ENCODE measurements around the gene DDIT4L.
"Not testable (repeated sequence)": the region's sequence is repeated elsewhere in the genome, so short reads cannot be mapped to it uniquely, and the experiment has no call there.

The DDIT4L gene, protein sequence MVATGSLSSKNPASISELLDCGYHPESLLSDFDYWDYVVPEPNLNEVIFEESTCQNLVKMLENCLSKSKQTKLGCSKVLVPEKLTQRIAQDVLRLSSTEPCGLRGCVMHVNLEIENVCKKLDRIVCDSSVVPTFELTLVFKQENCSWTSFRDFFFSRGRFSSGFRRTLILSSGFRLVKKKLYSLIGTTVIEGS

DNA sequence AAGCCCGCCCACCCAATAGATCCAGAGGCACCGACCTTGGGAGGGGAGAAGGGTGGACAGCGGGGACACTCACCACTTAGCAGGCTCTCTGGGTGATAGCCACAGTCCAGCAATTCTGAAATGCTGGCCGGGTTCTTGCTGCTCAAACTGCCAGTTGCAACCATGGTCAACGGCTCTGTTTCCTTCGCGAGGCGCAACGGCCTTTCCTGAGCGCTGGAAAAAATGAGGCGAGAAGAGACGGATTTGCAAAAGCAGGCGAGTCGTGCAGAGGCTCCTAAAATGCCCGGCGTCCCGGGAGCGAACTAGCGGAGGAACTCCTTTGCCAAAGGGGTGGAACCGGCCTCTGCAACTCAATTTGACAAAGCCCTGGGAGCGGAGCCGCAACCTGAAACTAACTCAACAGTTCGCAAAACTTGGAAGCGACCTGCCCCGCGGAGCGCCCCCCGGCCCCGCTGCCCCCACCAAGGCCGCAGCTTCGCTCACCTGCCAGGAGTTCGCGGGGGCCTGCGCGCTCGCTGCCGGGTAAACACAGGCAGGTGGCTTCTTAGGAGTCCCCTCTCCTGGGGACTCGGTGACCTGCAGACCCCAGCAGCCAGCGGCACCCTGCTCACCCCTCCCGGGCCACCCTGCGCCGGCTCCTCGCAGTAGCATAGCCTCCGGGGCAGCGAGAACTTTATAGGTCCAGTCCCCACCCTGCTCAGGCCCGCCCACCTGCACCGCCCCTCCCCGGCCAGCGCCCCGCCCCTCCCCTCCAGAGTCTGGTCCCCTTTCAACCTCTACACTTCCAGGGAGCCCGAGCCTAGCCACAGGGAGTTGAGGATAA, at the start of gene DDIT4L:
Gene DDIT4L (minus strand): TSS at position 649 of the 823 bp plus-strand sequence. CDS start 485 bp downstream, at position 164.
- peak in 1 of 2 donors; percentile 8 for DNase-seq

- DNase-seq = no peak
Observed at GRCh38 chr4:100240008-100240407, 49.7 kb upstream of the DDIT4L start.

- no peak for DNase-seq
Observed at GRCh38 chr4:100224721-100225120, 34.5 kb upstream of the DDIT4L start.

GRCh38 chr4:100224160-100224559, 33.9 kb upstream of the DDIT4L start:
- no peak for DNase-seq

DNA sequence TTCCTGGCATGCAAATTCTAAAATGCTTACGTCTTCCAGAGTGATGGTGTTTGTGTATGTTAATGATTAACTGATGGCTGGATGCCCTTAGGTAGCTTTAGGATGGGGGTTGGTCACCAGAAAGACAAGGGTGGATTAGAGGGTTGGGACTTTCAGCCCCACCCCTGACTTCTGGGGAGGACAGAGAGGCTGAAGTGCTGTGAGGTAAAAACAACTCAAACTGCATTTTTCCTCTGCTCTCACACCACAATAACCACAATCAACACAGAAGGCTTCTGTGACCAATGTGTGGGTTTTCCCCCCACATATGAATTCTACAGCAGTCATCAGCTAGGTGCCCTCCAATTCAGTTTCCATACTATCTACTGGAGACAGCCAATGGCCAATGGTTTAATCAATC, 18.7 kb upstream of the DDIT4L start:
- no peak for DNase-seq

DNA sequence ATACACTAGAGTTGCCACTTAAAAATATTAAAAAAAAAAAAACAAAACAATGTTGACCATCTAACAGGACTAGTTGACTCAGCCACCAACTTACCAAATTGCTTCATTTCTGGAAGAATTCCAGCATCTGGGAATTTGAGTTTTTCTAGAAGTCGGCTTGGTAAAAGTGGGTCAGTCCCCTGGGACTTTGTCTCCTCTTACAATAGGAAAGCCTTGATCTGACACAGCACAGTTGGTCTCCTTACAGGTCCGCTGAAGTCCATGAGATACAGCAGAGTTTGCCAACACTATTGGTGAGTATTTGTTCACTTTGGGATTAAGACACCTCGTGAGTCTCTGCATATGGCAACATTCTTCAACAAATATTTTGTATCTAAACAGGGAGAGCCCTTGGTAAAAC, 18.2 kb upstream of the DDIT4L start:
- no peak for DNase-seq

DNA sequence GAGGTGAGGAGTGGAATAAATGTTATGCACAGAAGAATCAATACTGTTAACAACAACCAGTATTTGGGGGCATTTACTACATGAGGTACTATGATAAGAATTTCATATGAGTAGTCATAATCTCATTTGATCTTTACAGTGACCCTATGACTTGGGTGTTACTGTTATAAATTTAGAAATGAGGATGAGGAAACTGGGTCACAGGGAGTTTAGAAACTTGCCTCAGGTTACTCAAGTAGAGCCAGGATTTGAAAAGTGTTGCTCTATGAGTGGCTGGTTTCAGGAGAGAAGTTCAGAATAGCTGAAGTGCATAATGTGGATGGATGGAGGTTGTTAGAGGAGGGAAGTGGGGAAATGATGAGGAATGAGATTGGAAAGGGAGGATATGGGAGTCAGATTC, 16.6 kb upstream of the DDIT4L start:
- DNase-seq = no peak

- no peak for DNase-seq
Observed at GRCh38 chr4:100198061-100198460, 7.8 kb upstream of the DDIT4L start.

GRCh38 chr4:100196388-100197071, 6.3 kb upstream of the DDIT4L start:
- not testable (repeated sequence) for DNase-seq

GRCh38 chr4:100190643-100191600, 654 bp upstream of the DDIT4L start:
- DNase-seq = no peak

DNA sequence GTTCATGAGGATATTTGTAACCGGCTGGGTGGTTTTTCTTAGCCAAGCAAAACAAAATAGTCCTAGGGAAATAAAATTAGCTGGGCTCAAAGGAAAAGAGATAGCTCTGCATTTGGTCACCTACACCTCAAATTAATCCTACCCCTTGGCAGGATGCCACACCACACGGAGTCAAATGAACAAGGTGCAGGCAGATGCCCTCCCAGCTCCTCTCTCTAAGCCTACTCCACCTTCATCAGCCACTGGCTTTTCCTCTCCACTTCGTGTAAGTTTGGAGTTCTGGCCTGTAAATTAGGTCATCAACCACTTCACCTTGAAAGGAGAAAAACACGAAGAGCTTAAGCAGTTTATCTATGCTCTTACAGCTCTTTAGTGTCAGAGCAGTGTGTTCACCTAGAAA, 1.4 kb downstream of the DDIT4L start:
- DNase-seq = no peak

- DNase-seq = no peak
Observed at GRCh38 chr4:100187781-100188180, 2.5 kb downstream of the DDIT4L start.

DNA sequence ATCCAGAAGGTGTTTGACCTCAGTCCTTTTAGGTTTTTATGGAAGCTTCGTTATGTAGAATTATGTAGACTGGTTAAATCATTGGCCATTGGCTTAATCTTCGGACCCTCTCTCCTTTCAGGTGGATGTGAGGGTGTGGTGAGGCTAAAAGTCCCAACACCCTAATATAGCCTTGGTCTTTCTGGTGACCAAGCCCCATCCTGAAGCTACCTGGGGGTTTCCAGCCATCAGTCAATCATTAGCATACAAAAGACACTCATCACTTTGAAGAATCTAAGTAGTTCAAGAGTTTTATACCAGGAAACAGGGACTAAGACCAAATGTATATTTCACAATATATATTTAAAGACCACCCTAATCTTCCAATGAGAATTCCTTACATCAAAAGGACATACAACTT, 5.5 kb downstream of the DDIT4L start:
- no peak for DNase-seq

GRCh38 chr4:100177855-100178254, 12.4 kb downstream of the DDIT4L start:
- no peak for DNase-seq

DNA sequence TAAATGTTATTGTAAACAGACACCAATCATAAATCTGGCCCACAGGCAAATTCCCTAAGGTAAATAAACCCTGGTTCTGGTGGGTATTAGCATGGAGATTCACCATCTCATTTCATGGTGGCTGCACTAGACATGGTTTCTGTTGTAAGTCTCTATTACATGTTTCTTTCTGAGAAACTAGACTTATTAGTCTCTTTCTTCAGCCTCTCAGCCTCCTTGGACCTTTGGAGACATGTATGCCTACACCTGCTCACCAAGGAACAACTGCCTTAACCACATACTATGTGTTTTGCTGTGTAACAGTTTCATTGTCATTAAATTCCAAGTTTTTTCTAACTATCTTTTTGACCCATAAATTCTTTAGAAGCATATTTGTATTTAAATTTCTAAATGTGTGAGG, 13.1 kb downstream of the DDIT4L start:
- no peak for DNase-seq

DNA sequence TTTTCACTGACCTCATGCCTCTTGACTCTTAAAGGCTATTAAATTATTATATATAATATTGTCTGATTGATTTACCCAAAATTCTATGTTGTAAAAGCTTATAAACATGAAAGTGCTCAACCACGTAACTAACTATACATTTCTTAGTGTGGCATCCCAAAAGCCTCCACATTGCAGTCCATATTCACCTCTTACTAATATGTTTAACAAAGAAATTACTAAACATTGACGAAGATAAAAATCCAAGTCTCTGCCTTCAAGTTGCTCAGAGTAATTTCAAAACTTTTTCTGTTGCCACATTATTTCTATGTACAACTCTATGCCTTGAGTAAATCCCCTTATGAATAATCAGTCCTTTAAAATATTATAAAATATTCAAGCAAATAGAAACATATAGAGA, 14.4 kb downstream of the DDIT4L start:
- DNase-seq = no peak

GRCh38 chr4:100174985-100175383, 15.3 kb downstream of the DDIT4L start:
- DNase-seq = no peak

DNA sequence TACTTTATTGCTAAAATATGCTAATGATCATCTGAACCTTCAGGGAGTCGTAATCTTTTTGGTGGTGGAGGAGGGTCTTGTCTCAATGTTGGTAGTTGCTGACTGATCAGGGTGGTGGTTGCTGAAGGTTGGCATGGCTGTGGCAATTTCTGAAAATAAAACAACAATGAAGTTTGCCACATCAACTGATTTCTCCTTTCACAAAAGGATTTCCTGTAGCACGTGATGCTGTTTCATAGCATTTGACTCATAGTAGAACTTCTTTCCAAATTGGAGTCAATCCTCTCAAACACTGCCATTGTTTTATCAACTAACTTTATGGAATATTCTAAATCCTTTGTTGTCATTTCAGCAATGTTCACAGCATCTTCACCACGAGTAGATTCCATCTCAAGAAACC, 19.3 kb downstream of the DDIT4L start:
- DNase-seq = no peak

DNA sequence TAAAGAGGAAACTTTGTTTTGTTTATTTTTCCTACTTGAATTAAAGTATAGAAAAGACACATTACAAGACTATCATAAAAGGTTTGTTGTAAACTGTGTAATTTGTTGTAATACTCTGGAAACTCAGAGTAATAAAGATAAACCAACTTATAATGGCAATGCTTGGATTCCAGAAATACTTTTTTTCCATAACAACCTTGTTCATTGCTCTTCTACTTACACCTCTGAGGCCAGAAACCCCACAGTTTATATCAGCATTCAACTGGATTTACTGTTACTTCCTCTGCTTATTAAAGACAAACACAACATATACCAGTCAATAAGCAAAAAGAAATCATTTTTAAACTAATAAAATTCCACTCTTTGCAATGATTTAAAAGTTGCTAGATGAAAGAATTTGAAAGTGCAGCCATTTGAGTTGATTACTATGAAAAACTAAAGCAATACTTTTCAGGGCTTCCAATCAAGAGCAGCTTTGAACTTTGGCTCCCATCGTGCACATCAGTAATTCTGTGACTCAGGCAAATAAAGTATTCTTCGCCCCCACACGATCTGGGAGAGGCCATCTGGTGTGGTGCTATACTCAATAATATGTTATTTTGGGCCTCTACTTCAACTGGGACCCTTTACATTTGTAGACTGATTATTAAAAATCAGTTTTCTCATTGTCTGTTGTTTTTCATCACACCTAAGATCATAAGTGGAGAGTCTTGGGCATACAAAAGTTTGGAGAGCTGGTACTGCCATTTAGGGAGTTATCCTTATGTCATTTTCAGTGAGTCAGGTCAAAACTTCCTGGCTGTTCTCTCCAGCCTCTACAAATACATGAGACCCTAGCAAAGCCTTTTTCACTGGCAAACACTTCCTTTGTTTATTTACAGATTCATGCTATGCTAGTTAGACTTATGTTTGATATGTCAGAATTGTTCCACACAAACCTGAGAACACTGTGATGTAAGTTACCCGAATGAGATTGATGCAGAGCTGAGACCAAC, 20.5 kb downstream of the DDIT4L start:
- no peak for DNase-seq

DNA sequence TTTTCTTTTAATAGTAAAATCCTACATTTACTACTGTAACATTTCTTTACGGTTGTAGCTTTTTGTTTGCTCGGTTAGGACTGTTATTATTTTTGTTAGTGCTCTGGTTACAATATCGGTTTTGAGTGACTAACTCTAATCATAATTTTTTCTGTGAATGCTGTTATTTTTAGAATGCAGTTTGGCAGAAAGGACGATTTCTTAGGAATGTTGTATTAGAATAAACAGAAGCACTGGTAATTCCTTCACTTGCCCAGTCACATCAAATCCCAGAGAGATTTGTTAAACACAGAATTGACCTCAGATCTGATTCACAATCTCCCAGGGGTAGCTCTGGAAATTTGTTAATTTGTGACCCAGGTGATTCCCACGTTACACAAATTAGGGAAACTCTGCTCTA, 21.7 kb downstream of the DDIT4L start:
- DNase-seq = no peak

GRCh38 chr4:100166297-100167039, 23.8 kb downstream of the DDIT4L start:
- DNase-seq = no peak
